Lung (tissue), 10 donors: ENCODE measurements around the gene ZFP14. TPM values are rescaled to one million over a fixed set of nuclear protein-coding genes. Genes with fewer than 3 reads are reported as not detected.
"Not testable (repeated sequence)": the region's sequence is repeated elsewhere in the genome, so short reads cannot be mapped to it uniquely, and the experiment has no call there.

Source experiments
- ATAC-seq: fragments of 200-7000 bp; cut with Tn5 transposase; one replicate; pipeline ENCODE4 v1.9.1; 2020; ENCODE audit warnings: moderate number of reproducible peaks; ENCODE audit not compliant: insufficient read depth, low FRiP score
- DNase-seq, 3 donors: peaks; one replicate each; pipeline ENCODE4 v3.0.0-alpha.2; 2013 to 2017
- H3K27ac ChIP-seq, 2 donors: one replicate each; pipeline ENCODE4 v1.5.1; 2013; ENCODE audit warnings: mild to moderate bottlenecking in 2 of 2, moderate library complexity in 2 of 2, control low read depth in 1 of 2, inconsistent platforms in 1 of 2, low read depth in 1 of 2, low read length in 1 of 2
- H3K27me3 ChIP-seq, 3 donors: one replicate each; pipeline ENCODE4 v1.5.1; 2013; ENCODE audit warnings: low read length in 2 of 3; ENCODE audit not compliant: control insufficient read depth in 3 of 3, insufficient read depth in 3 of 3
- H3K36me3 ChIP-seq, 4 donors: one replicate each; pipeline ENCODE4 v1.5.1; 2013; ENCODE audit warnings: low read length in 4 of 4, mild to moderate bottlenecking in 1 of 4, moderate library complexity in 1 of 4; ENCODE audit not compliant: control insufficient read depth in 4 of 4, insufficient read depth in 4 of 4
- H3K4me1 ChIP-seq, 5 donors: one replicate each; pipeline ENCODE4 v1.5.1; 2013; ENCODE audit warnings: low read length in 5 of 5, mild to moderate bottlenecking in 2 of 5, moderate library complexity in 1 of 5; ENCODE audit not compliant: control insufficient read depth in 5 of 5, insufficient read depth in 5 of 5
- H3K4me3 ChIP-seq: one replicate; pipeline ENCODE4 v1.5.1; 2013; ENCODE audit warnings: mild to moderate bottlenecking, control low read depth, moderate library complexity
- H3K9ac ChIP-seq, 2 donors: one replicate each; pipeline ENCODE4 v1.5.1; 2013; ENCODE audit warnings: low read length in 2 of 2, control low read depth in 1 of 2; ENCODE audit not compliant: insufficient read depth in 1 of 2
- H3K9me3 ChIP-seq, 4 donors: one replicate each; pipeline ENCODE4 v1.5.1; 2013; ENCODE audit warnings: low read length in 3 of 4, mild to moderate bottlenecking in 1 of 4, moderate library complexity in 1 of 4; ENCODE audit not compliant: control insufficient read depth in 4 of 4, insufficient read depth in 3 of 4
- WGBS, 2 donors: extraction: QIAGEN DNeasy Blood & Tissue Kit; methylation state at CpG; one replicate each; pipeline ENCODE4 v1.1.7; 2013; 5-methylcytosine and 5-hydroxymethylcytosine counted together
- polyA plus RNA-seq, 2 donors: library from polyadenylated mRNA; stranded (reverse); fragments of 200-250 nt; gene quantifications; one replicate each; pipeline ENCODE4 v1.2.1, GENCODE V29; 2013
- total RNA-seq, 2 donors: library from RNA; depleted of rRNA in 1 of 2; stranded (reverse); fragments of >200 nt in 1 of 2; gene quantifications; one replicate each; pipeline ENCODE4 v1.2.1, GENCODE V29; 2014 to 2021
- donor health status: Bipolar disorder and iron deficiency.
- donor health status: healthy.
- donor health status: DM: yes; HTN: yes; CAD: no.

The ZFP14 gene
- total and polyA plus RNA-seq, 4 donors, result 0.95 to 15.5 (median 2.7) TPM

GRCh38 chr19:36309759-36310158 is 69.2 kb downstream of the ZFP14 start:
- H3K27me3 ChIP-seq, H3K4me1 ChIP-seq, H3K9me3 ChIP-seq, H3K9ac ChIP-seq, H3K27ac ChIP-seq, DNase-seq, H3K36me3 ChIP-seq, ATAC-seq, H3K4me3 ChIP-seq: not testable (repeated sequence)
- 69 to 78% methylated on average over 21 to 23 of the region's 23 CpGs for WGBS, 2 donors

DNA sequence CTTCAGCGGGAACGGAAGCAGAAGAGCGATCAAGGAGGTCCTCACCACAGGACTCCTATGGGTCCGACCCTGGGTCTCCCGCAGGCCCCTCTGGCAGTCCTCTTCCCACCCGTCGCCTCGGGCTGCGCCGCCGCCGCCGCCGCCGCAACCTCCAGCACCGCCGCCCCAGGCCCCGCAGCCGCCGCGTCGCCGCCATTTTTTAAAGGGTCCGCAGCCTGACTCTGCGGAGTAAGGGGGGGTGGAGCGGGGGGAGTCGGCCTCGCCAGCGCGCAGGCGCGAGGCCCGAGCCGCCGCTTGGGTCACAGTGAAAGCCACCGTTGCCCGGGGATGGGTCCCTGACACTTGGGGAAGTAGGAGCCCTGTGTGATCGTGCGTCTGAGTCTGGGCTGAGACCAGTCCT is 69.7 kb downstream of the ZFP14 start:
- DNase-seq, ATAC-seq, H3K4me3 ChIP-seq, H3K9me3 ChIP-seq, H3K27me3 ChIP-seq, H3K36me3 ChIP-seq, H3K27ac ChIP-seq, H3K4me1 ChIP-seq, H3K9ac ChIP-seq: not testable (repeated sequence)
- WGBS, 2 donors, result 64 to 82% methylated on average over 34 to 37 of the region's 39 CpGs

GRCh38 chr19:36292317-36292716 is 86.7 kb downstream of the ZFP14 start:
- not testable (repeated sequence) for DNase-seq, H3K9ac ChIP-seq, H3K4me3 ChIP-seq, ATAC-seq, H3K27me3 ChIP-seq, H3K9me3 ChIP-seq, H3K4me1 ChIP-seq, H3K27ac ChIP-seq, H3K36me3 ChIP-seq
- 98% methylated on average over 11 to 12 of the region's 30 CpGs for WGBS, 2 donors

Other genes starting within 250 kb of the ZFP14 start
- gene CAPNS1, start 239.1 kb downstream of the ZFP14 start, total RNA-seq, result 100 to 1,000 TPM; 201 to 743 TPM
- gene CAPNS1, start 239.1 kb downstream of the ZFP14 start, polyA plus RNA-seq, result 100 to 1,000 TPM; 654 to 689 TPM
- 10 to 100 TPM; 13.0 to 53.1 TPM for gene COX7A1, start 226.8 kb downstream of the ZFP14 start, total RNA-seq
- 10 to 100 TPM; 24.9 to 47.1 TPM for gene COX7A1, start 226.8 kb downstream of the ZFP14 start, polyA plus RNA-seq
- 1 to 10 TPM; 3.0 to 8.4 TPM for gene ZNF565, start 164.5 kb downstream of the ZFP14 start, total RNA-seq
- 1 to 10 TPM; 2.5 to 2.7 TPM for gene ZNF565, start 164.5 kb downstream of the ZFP14 start, polyA plus RNA-seq
- gene ZNF146, start 164.1 kb downstream of the ZFP14 start, total RNA-seq, result 100 to 1,000 TPM in 1 of 2 donors, 10 to 100 TPM in 1; 38.5 to 101 TPM
- gene ZNF146, start 164.1 kb downstream of the ZFP14 start, polyA plus RNA-seq, result 10 to 100 TPM; 13.6 to 33.1 TPM
- gene ZFP82, start 39.4 kb upstream of the ZFP14 start, total RNA-seq, result 10 to 100 TPM in 1 of 2 donors, 1 to 10 TPM in 1; 3.9 to 11.5 TPM
- 1 to 10 TPM; 1.5 to 2.1 TPM for gene ZFP82, start 39.4 kb upstream of the ZFP14 start, polyA plus RNA-seq
- 10 to 100 TPM; 10.5 to 21.9 TPM for gene ZNF566, start 110.4 kb upstream of the ZFP14 start, total RNA-seq
- 1 to 10 TPM; 2.3 to 6.3 TPM for gene ZNF566, start 110.4 kb upstream of the ZFP14 start, polyA plus RNA-seq
- gene ZNF260, start 149.1 kb upstream of the ZFP14 start, total RNA-seq, result 10 to 100 TPM in 1 of 2 donors, 1 to 10 TPM in 1; 9.6 to 28.3 TPM
- 1 to 10 TPM; 3.0 to 3.1 TPM for gene ZNF260, start 149.1 kb upstream of the ZFP14 start, polyA plus RNA-seq
- 10 to 100 TPM in 1 of 2 donors, 1 to 10 TPM in 1; 7.1 to 26.4 TPM for gene ZNF529, start 194.1 kb upstream of the ZFP14 start, total RNA-seq
- gene ZNF529, start 194.1 kb upstream of the ZFP14 start, polyA plus RNA-seq, result 1 to 10 TPM; 2.5 to 6.1 TPM
- gene ZNF382, start 226.1 kb upstream of the ZFP14 start, total RNA-seq, result 10 to 100 TPM in 1 of 2 donors, 1 to 10 TPM in 1; 6.7 to 16.9 TPM
- 1 to 10 TPM in 1 of 2 donors, under 1 TPM in 1; 0.93 to 1.2 TPM for gene ZNF382, start 226.1 kb upstream of the ZFP14 start, polyA plus RNA-seq